K562 (cell line): Measurements from ENCODE around the gene PCNX3. TPM values are rescaled to one million over a fixed set of nuclear protein-coding genes. Genes with fewer than 3 reads are reported as not detected.

ENCODE experiments used
- CSDE1 ChIP-seq, 2 experiments: fragments of 450-650 bp; IDR thresholded peaks; 2 replicates each; pipeline ENCODE4 v1.6.1; 2016; ENCODE audit warnings: mild to moderate bottlenecking in 1 of 2
- MTF1 ChIP-seq: fragments of 250-450 bp; sonication (Bioruptor Pico); IDR thresholded peaks from 2 replicates; pipeline ENCODE4 v1.9.0; 2021; ENCODE audit warnings: moderate library complexity, mild to moderate bottlenecking, inconsistent platforms, borderline replicate concordance
- MYBL2 ChIP-seq, 2 experiments: fragments of 450-650 bp in 1 of 2; sonication (generic) in 1 of 2; formaldehyde crosslinking in 1 of 2; IDR thresholded peaks; 2 replicates each; pipeline versions ENCODE4 v1.6.1 to v1.8.1; 2017 to 2022; ENCODE audit warnings: borderline replicate concordance in 1 of 2, inconsistent platforms in 1 of 2, low read depth in 1 of 2, mild to moderate bottlenecking in 1 of 2, missing genetic modification reagents in 1 of 2, moderate library complexity in 1 of 2
- NRF1 ChIP-seq, 2 experiments: fragments of 450-650 bp; IDR thresholded peaks in 1 of 2; conservative IDR thresholded peaks in 1 of 2; 2 replicates each; pipeline ENCODE4 v1.6.1; 2014; ENCODE audit warnings: mild to moderate bottlenecking in 2 of 2
- RUNX1 ChIP-seq: sonication (generic); IDR thresholded peaks from 2 replicates; pipeline ENCODE4 v1.6.1; 2016; ENCODE audit warnings: antibody characterized with exemption, low read depth
- TARDBP ChIP-seq: fragments of 450-650 bp; IDR thresholded peaks from 2 replicates; pipeline ENCODE4 v1.6.1; 2016
- TEAD1 ChIP-seq, 2 experiments: fragments of 450-650 bp in 1 of 2; sonication (generic) in 1 of 2; formaldehyde crosslinking; IDR thresholded peaks; 2 replicates each; pipeline versions ENCODE4 v1.4.0 to v1.8.0; 2020 to 2022; ENCODE audit warnings: mild to moderate bottlenecking in 2 of 2, missing genetic modification reagents in 1 of 2
- TOE1 ChIP-seq, 2 experiments: fragments of 450-650 bp in 1 of 2; sonication (generic) in 1 of 2; formaldehyde crosslinking in 1 of 2; IDR thresholded peaks; 2 replicates each; pipeline versions ENCODE4 v1.7.1 to v1.8.0; 2016 to 2022; ENCODE audit warnings: borderline replicate concordance in 2 of 2, mild to moderate bottlenecking in 2 of 2, antibody characterized with exemption in 1 of 2, inconsistent platforms in 1 of 2, low read depth in 1 of 2, missing genetic modification reagents in 1 of 2, moderate library complexity in 1 of 2
- ZBTB7A ChIP-seq: IDR thresholded peaks from 2 replicates; pipeline ENCODE4 v1.6.1; 2011; ENCODE audit warnings: low read depth, mild to moderate bottlenecking, low read length, moderate library complexity, borderline replicate concordance; ENCODE audit not compliant: control insufficient read depth
- ZNF324 ChIP-seq: fragments of 250-450 bp; sonication (Bioruptor Pico); IDR thresholded peaks from 2 replicates; pipeline ENCODE4 v1.4.0; 2020; ENCODE audit warnings: mild to moderate bottlenecking
- ZNF589 ChIP-seq: fragments of 200-800 bp; sonication (Bioruptor generic); IDR thresholded peaks from 2 replicates; pipeline ENCODE4 v1.6.1; 2016; ENCODE audit warnings: low read depth, missing genetic modification characterization, missing compliant biosample characterization
- ZNF77 ChIP-seq: fragments of 250-450 bp; sonication (Bioruptor Pico); IDR thresholded peaks from 2 replicates; pipeline ENCODE4 v1.5.0; 2020
- polyA plus RNA-seq, 8 experiments: library from polyadenylated mRNA; depleted of rRNA in 4 of 8; stranded (reverse) in 5 of 8; unstranded in 3 of 8; fragments of >200 nt; fragmentation: Nextera tagmentation in 2 of 8; fragmentation: Illumina TruSeq in 1 of 8; extraction: Ambion mirVana in 2 of 8; extraction: Trizol in 1 of 8; gene quantifications; 2 replicates each; pipeline versions ENCODE4 v1.2.1 to v1.2.3, GENCODE V29; 2011 to 2014; ENCODE audit warnings: inconsistent platforms in 1 of 8, missing spikeins in 1 of 8
- total RNA-seq, 7 experiments: library from RNA; depleted of rRNA in 6 of 7; stranded (reverse); fragments of >200 nt in 6 of 7; fragmentation: Illumina TruSeq in 2 of 7; extraction: Trizol in 2 of 7; gene quantifications; 2 replicates each; pipeline versions ENCODE4 v1.2.1 to v1.2.3, GENCODE V29; 2011 to 2021; ENCODE audit warnings: low replicate concordance in 1 of 7
- TF ChIP-seq, protein P1 (sequence below): fragments of 200-600 bp; sonication (generic); IDR thresholded peaks from one replicate; pipeline ENCODE4 v1.6.1; 2012; ENCODE audit warnings: mild to moderate bottlenecking, low read depth, low read length, inconsistent platforms

The PCNX3 gene
- total and polyA plus RNA-seq, 9 of the 15 experiments (the other 6 are each of a cell fraction or from before 2014, with no cell fraction given) = 0.11 to 47.8 (median 12.8) TPM

DNA sequence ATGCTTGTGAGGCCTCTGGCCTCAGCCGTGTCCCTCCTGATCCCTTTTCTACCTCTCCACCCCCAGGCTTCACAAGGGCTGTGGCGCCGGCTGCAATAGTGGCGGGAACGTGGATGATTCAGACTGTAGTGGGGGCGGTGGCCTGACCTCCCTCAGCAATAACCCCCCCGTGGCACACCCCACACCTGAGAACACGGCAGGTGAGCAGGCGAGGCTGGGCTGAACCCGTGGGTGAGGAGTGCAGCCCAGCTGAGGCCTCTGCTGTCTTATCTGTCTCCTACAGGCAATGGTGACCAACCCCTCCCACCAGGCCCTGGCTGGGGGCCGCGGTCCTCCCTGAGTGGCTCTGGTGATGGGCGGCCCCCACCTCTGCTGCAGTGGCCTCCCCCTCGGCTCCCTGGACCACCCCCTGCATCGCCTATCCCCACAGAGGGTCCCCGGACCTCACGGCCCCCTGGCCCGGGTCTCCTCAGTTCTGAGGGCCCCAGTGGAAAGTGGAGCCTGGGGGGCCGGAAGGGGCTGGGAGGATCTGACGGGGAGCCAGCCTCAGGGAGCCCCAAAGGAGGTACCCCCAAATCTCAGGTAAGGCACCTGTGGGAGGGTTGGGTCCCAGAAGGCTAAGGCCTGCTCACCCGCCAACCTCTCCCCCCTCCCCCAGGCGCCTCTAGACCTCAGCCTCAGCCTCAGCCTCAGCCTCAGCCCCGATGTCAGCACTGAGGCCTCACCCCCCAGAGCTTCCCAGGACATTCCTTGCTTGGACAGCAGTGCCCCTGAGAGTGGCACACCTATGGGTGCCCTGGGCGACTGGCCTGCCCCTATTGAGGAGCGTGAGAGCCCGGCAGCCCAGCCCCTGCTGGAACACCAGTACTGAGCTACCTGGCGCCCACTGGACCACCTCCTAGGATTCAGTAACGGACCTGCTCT lies 20.8 kb downstream of the PCNX3 start (continued):
- TF ChIP-seq MTF1 (CRISPR knock-in tag) (no peak), TEAD1 (CRISPR knock-in tag; IDR thresholded peaks at IDR 0.05) (no peak), TARDBP (0 out of 2 replicates have a peak, but pooled peaks have one; percentile 22), TOE1 (IDR thresholded peaks at IDR 0.05; ENCODE audit: borderline replicate concordance) (no peak), TOE1 (CRISPR knock-in tag; IDR thresholded peaks at IDR 0.05; ENCODE audit: borderline replicate concordance, low read depth) (no peak), RUNX1 (no peak; the same call in 1 of the 2 replicates), CSDE1 (IDR thresholded peaks at IDR 0.05) (no peak), NRF1 (conservative IDR thresholded peaks at IDR 0.05 in 1 of 2, IDR thresholded peaks at IDR 0.05 in 1 of 2) (peak in 1 of 2 experiments; percentile 21; a peak in 1 of 4 replicates), MYBL2 (IDR thresholded peaks at IDR 0.05; ENCODE audit: low read depth) (no peak), MYBL2 (CRISPR knock-in tag; IDR thresholded peaks at IDR 0.05; ENCODE audit: borderline replicate concordance) (no peak), ZNF324 (no peak), ZNF589 (CRISPR knock-in tag) (no peak), ZNF77 (CRISPR knock-in tag) (no peak), ZBTB7A (peak; percentile 88)
- TF ChIP-seq, protein P1, sequence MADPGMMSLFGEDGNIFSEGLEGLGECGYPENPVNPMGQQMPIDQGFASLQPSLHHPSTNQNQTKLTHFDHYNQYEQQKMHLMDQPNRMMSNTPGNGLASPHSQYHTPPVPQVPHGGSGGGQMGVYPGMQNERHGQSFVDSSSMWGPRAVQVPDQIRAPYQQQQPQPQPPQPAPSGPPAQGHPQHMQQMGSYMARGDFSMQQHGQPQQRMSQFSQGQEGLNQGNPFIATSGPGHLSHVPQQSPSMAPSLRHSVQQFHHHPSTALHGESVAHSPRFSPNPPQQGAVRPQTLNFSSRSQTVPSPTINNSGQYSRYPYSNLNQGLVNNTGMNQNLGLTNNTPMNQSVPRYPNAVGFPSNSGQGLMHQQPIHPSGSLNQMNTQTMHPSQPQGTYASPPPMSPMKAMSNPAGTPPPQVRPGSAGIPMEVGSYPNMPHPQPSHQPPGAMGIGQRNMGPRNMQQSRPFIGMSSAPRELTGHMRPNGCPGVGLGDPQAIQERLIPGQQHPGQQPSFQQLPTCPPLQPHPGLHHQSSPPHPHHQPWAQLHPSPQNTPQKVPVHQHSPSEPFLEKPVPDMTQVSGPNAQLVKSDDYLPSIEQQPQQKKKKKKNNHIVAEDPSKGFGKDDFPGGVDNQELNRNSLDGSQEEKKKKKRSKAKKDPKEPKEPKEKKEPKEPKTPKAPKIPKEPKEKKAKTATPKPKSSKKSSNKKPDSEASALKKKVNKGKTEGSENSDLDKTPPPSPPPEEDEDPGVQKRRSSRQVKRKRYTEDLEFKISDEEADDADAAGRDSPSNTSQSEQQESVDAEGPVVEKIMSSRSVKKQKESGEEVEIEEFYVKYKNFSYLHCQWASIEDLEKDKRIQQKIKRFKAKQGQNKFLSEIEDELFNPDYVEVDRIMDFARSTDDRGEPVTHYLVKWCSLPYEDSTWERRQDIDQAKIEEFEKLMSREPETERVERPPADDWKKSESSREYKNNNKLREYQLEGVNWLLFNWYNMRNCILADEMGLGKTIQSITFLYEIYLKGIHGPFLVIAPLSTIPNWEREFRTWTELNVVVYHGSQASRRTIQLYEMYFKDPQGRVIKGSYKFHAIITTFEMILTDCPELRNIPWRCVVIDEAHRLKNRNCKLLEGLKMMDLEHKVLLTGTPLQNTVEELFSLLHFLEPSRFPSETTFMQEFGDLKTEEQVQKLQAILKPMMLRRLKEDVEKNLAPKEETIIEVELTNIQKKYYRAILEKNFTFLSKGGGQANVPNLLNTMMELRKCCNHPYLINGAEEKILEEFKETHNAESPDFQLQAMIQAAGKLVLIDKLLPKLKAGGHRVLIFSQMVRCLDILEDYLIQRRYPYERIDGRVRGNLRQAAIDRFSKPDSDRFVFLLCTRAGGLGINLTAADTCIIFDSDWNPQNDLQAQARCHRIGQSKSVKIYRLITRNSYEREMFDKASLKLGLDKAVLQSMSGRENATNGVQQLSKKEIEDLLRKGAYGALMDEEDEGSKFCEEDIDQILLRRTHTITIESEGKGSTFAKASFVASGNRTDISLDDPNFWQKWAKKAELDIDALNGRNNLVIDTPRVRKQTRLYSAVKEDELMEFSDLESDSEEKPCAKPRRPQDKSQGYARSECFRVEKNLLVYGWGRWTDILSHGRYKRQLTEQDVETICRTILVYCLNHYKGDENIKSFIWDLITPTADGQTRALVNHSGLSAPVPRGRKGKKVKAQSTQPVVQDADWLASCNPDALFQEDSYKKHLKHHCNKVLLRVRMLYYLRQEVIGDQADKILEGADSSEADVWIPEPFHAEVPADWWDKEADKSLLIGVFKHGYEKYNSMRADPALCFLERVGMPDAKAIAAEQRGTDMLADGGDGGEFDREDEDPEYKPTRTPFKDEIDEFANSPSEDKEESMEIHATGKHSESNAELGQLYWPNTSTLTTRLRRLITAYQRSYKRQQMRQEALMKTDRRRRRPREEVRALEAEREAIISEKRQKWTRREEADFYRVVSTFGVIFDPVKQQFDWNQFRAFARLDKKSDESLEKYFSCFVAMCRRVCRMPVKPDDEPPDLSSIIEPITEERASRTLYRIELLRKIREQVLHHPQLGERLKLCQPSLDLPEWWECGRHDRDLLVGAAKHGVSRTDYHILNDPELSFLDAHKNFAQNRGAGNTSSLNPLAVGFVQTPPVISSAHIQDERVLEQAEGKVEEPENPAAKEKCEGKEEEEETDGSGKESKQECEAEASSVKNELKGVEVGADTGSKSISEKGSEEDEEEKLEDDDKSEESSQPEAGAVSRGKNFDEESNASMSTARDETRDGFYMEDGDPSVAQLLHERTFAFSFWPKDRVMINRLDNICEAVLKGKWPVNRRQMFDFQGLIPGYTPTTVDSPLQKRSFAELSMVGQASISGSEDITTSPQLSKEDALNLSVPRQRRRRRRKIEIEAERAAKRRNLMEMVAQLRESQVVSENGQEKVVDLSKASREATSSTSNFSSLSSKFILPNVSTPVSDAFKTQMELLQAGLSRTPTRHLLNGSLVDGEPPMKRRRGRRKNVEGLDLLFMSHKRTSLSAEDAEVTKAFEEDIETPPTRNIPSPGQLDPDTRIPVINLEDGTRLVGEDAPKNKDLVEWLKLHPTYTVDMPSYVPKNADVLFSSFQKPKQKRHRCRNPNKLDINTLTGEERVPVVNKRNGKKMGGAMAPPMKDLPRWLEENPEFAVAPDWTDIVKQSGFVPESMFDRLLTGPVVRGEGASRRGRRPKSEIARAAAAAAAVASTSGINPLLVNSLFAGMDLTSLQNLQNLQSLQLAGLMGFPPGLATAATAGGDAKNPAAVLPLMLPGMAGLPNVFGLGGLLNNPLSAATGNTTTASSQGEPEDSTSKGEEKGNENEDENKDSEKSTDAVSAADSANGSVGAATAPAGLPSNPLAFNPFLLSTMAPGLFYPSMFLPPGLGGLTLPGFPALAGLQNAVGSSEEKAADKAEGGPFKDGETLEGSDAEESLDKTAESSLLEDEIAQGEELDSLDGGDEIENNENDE = no peak
